Colonic mucosa (tissue), 4 donors: Measurements from ENCODE around the gene PPFIA2. TPM values are rescaled to one million over a fixed set of nuclear protein-coding genes. Genes with fewer than 3 reads are reported as not detected.
"Not testable (repeated sequence)": the region's sequence is repeated elsewhere in the genome, so short reads cannot be mapped to it uniquely, and the experiment has no call there.

ENCODE experiments used
- DNase-seq: peaks from one replicate; pipeline ENCODE4 v3.0.0-alpha.2; 2020
- H3K27ac ChIP-seq: fragments of 200-600 bp; one replicate; pipeline ENCODE4 v1.8.0; 2021
- H3K27me3 ChIP-seq: fragments of 200-600 bp; one replicate; pipeline ENCODE4 v1.8.0; 2021
- H3K36me3 ChIP-seq: fragments of 200-600 bp; one replicate; pipeline ENCODE4 v1.8.0; 2021
- H3K4me1 ChIP-seq: fragments of 200-600 bp; one replicate; pipeline ENCODE4 v1.8.0; 2021; ENCODE audit warnings: mild to moderate bottlenecking
- H3K4me3 ChIP-seq: fragments of 200-600 bp; one replicate; pipeline ENCODE4 v1.8.0; 2021
- H3K9ac ChIP-seq, 2 donors: one replicate each; pipeline ENCODE4 v1.7.0; 2013; ENCODE audit warnings: control low read depth in 2 of 2, low read depth in 2 of 2, low read length in 2 of 2
- H3K9me3 ChIP-seq: fragments of 200-600 bp; one replicate; pipeline ENCODE4 v1.8.0; 2021
- CTCF ChIP-seq: fragments of 200-600 bp; IDR thresholded peaks from one replicate; pipeline ENCODE4 v1.8.0; 2022; ENCODE audit warnings: antibody characterized with exemption, mild to moderate bottlenecking
- intact Hi-C: fragments of 100-400 bp; cut with DNase I; formaldehyde crosslinking; loops from one replicate; pipeline ENCODE4 v1.14.1; 2022
- total RNA-seq, 2 donors: library from RNA; stranded (reverse); fragmentation: NEBNext Ultra II Directional in 1 of 2; extraction: Animal tissue kit (Norgen Biotek cat#: 25700) in 1 of 2; gene quantifications; one replicate each; pipeline ENCODE4 v1.2.1, GENCODE V29; 2021
- donor health status: healthy.
- donor health status: DM: no; HTN: no; CAD: no.
- donor health status: DM: no; HTN: no; CAD: no.

PPFIA2 gene
- total RNA-seq, 2 donors from 2014 or later = 0.49 to 2.2 TPM

DNA sequence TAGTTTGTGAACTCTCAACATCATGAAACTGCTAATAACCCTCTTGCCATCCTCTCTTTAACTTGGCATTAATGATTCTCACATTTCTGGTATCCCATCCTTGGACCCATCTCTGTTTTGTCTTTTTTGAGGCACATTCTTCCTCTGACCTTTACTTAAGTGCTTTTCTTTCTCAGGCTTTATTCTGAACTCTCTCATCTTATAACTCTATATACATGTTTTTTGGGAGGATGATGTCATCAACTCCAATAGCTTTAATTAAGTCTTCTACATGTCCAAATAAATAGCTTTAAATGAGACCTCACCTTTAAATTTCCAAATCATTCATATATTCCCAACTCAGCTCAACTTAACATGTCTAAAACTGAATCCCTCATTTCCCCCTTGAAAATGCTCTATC is 88.4 kb downstream of the PPFIA2 start:
- no peak for TF ChIP-seq CTCF
- no peaks in the 10 kb centered on the region for H3K9me3 ChIP-seq
- no peaks in the 10 kb centered on the region for H3K27me3 ChIP-seq
- no peaks in the 10 kb centered on the region for H3K36me3 ChIP-seq
- no peak overlapping the region for H3K9ac ChIP-seq
- intact Hi-C loops = no loop called here
- H3K4me3 ChIP-seq = no peak overlapping the region
- no peak overlapping the region for H3K27ac ChIP-seq
- no peaks in the 10 kb centered on the region for H3K4me1 ChIP-seq
- no peak for DNase-seq

DNA sequence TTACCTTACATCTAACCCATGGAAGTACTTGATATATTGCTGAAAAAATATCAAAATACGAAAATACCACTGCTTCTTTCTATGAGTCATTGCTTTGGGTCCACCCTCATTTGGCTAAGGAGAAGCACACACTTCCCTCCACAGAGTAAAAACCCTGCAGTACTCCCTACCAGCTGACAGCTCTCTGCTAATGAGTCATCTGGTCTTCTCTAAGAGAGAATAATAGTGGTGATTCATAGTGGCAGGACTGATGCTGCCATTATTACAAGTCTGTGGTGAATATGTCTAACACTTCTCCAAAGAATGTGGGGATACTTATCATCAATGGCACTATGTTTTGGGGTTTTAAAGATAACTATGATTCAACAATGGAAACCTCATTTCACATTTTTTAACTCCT is 90.7 kb downstream of the PPFIA2 start:
- no peaks in the 10 kb centered on the region for H3K36me3 ChIP-seq
- no peak overlapping the region for H3K4me3 ChIP-seq
- H3K27ac ChIP-seq = no peak overlapping the region
- DNase-seq = no peak
- no peak overlapping the region for H3K9ac ChIP-seq
- no peaks in the 10 kb centered on the region for H3K4me1 ChIP-seq
- no peaks in the 10 kb centered on the region for H3K27me3 ChIP-seq
- no peaks in the 10 kb centered on the region for H3K9me3 ChIP-seq
- no peak for TF ChIP-seq CTCF
- intact Hi-C loops = no loop called here

- H3K27me3 ChIP-seq, DNase-seq, intact Hi-C loops, H3K9me3 ChIP-seq, H3K27ac ChIP-seq, H3K4me3 ChIP-seq, H3K4me1 ChIP-seq, H3K36me3 ChIP-seq, H3K9ac ChIP-seq: not testable (repeated sequence)
Measured at GRCh38 chr12:81659310-81659709, 99.8 kb downstream of the PPFIA2 start.

GRCh38 chr12:81644503-81644902 is 114.6 kb downstream of the PPFIA2 start:
- H3K4me3 ChIP-seq = no peak overlapping the region
- no peaks in the 10 kb centered on the region for H3K36me3 ChIP-seq
- peak; percentile 40 for TF ChIP-seq CTCF
- H3K27ac ChIP-seq = no peak overlapping the region
- H3K9ac ChIP-seq = no peak overlapping the region
- no peaks in the 10 kb centered on the region for H3K9me3 ChIP-seq
- DNase-seq = no peak
- no peaks in the 10 kb centered on the region for H3K27me3 ChIP-seq
- intact Hi-C loops = loop anchor here (10.0 kb wide), 1 partner anchor 710 kb away; the partner anchor contains the start of genes CCDC59 and METTL25
- no peaks in the 10 kb centered on the region for H3K4me1 ChIP-seq

DNA sequence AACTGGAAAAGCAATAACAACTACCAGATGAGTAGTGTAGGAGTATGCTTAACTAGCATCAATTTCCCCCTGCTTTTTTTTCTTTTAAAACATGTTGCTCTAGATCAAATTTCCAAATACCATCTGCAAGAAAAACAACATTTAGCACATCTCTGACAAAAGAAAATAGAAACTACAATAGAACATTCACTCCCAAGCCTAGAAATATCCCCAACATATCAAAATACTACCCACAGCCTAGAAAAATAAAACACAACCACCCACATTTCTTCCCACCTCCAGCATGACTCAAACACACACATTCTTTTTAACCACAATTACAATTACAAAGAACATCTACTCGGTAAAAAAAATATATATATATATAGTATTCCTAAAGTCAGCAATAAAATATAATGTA is 120.0 kb downstream of the PPFIA2 start:
- Histone ChIP-seq H3K27me3 (no peaks in the 10 kb centered on the region), H3K27ac (no peak overlapping the region), H3K9me3 (no peaks in the 10 kb centered on the region), H3K36me3 (no peaks in the 10 kb centered on the region), H3K4me3 (no peak overlapping the region), H3K9ac (no peak overlapping the region), H3K4me1 (no peaks in the 10 kb centered on the region)
- no peak for DNase-seq
- TF ChIP-seq CTCF = no peak
- intact Hi-C loops = no loop called here

- no peak overlapping the region for H3K4me3 ChIP-seq
- no peaks in the 10 kb centered on the region for H3K36me3 ChIP-seq
- no peak overlapping the region for H3K9ac ChIP-seq
- intact Hi-C loops = no loop called here
- H3K27ac ChIP-seq = no peak overlapping the region
- TF ChIP-seq CTCF = no peak
- H3K27me3 ChIP-seq = no peaks in the 10 kb centered on the region
- no peaks in the 10 kb centered on the region for H3K9me3 ChIP-seq
- no peaks in the 10 kb centered on the region for H3K4me1 ChIP-seq
- DNase-seq = no peak
Measured at GRCh38 chr12:81633127-81633526, 126.0 kb downstream of the PPFIA2 start.
